Suprapubic skin (tissue), 3 donors: ENCODE measurements around the gene KNTC1.

Experiments
- CTCF ChIP-seq, 2 donors: fragments of 200-600 bp in 1 of 2; fragments of 450-650 bp in 1 of 2; sonication (generic) in 1 of 2; IDR thresholded peaks; one replicate each; pipeline ENCODE4 v1.5.1; 2016 to 2019; ENCODE audit warnings: antibody characterized with exemption in 2 of 2, mild to moderate bottlenecking in 1 of 2, moderate library complexity in 1 of 2
- POLR2A ChIP-seq, 2 donors: fragments of 450-650 bp; IDR thresholded peaks; one replicate each; pipeline ENCODE4 v1.6.1; 2017; ENCODE audit warnings: antibody characterized with exemption in 2 of 2, mild to moderate bottlenecking in 2 of 2, moderate library complexity in 2 of 2

GRCh38 chr12:122669397-122670070 is 142.5 kb downstream of the KNTC1 start:
- TF ChIP-seq CTCF (IDR thresholded peaks at IDR 0.05) (no peak), POLR2A (IDR thresholded peaks at IDR 0.05) (no peak)
